GM12878 (cell line): ENCODE results near the gene USP10. TPM values are rescaled to one million over a fixed set of nuclear protein-coding genes. Genes with fewer than 3 reads are reported as not detected.

Experiments
- ATAC-seq: fragments of 200-7000 bp; cut with Tn5 transposase; 3 replicates; pipeline ENCODE4 v1.9.1; 2020; ENCODE audit warnings: mild to moderate bottlenecking, moderate library complexity
- BruUV-seq: library from RNA; stranded (reverse); fragments of 400-500 nt; replicated peaks from 2 replicates; lab custom pipeline; 2021; lab: Mats Ljungman, UMichigan
- CTCF ChIA-PET: fragments of 300-600 bp; sonication (Branson Sonifier 250); formaldehyde crosslinking; extraction: SDS; loops from one replicate; lab custom pipeline; 2021; ENCODE audit warnings: inconsistent platforms; lab: Yijun Ruan, JAX
- POLR2A ChIA-PET: fragments of 350-600 bp; formaldehyde crosslinking; extraction: SDS; loops from one replicate; lab custom pipeline; 2021; ENCODE audit warnings: inconsistent platforms; lab: Charles Lee
- RAD21 ChIA-PET: fragments of 300-600 bp; sonication (Branson Sonifier 250); formaldehyde crosslinking; loops from one replicate; lab custom pipeline; 2023; ENCODE audit warnings: antibody characterized with exemption; ENCODE audit not compliant: unreplicated experiment; lab: Charles Lee
- SMC1A ChIA-PET: fragments of 300-600 bp; sonication (Branson Sonifier 250); formaldehyde crosslinking; loops from one replicate; lab custom pipeline; 2023; ENCODE audit not compliant: unreplicated experiment, uncharacterized antibody; lab: Charles Lee
- DNase-seq: peaks from one replicate; pipeline ENCODE4 v3.0.0-alpha.2; 2011; ENCODE audit warnings: low read depth, low spot score
- FAIRE-seq: peaks from 3 replicates; lab custom pipeline; 2011; peaks lifted over from hg19 to GRCh38; lab: Jason Lieb, UNC
- H2AFZ ChIP-seq: 2 replicates; pipeline ENCODE4 v1.6.0; 2011; ENCODE audit warnings: low read depth, low read length, control low read depth; ENCODE audit not compliant: control insufficient read depth
- H3K27ac ChIP-seq: 2 replicates; pipeline ENCODE4 v1.5.1; 2011; ENCODE audit warnings: control low read depth; ENCODE audit not compliant: control insufficient read depth, insufficient read depth
- H3K27me3 ChIP-seq, 2 experiments: replicated peaks in 1 of 2; 2 replicates each; pipeline versions ENCODE4 v1.6.0 to v1.6.1; 2011; ENCODE audit warnings: low read length in 1 of 2; ENCODE audit not compliant: control insufficient read depth in 2 of 2, insufficient read depth in 2 of 2
- H3K36me3 ChIP-seq, 2 experiments: 2 replicates each; pipeline ENCODE4 v1.5.1; 2011; ENCODE audit warnings: low read length in 1 of 2; ENCODE audit not compliant: control insufficient read depth in 2 of 2, insufficient read depth in 2 of 2
- H3K4me1 ChIP-seq: 2 replicates; pipeline ENCODE4 v1.6.1; 2011; ENCODE audit warnings: mild to moderate bottlenecking, low read length, moderate library complexity, mixed read lengths; ENCODE audit not compliant: control insufficient read depth, insufficient read depth
- H3K4me2 ChIP-seq: 2 replicates; pipeline ENCODE4 v1.6.0; 2011; ENCODE audit warnings: control low read depth; ENCODE audit not compliant: control insufficient read depth, insufficient read depth
- H3K4me3 ChIP-seq: fragments of 200-600 bp; sonication (generic); 2 replicates; pipeline ENCODE4 v1.5.1; 2016
- H3K79me2 ChIP-seq: 2 replicates; pipeline ENCODE4 v1.6.0; 2011; ENCODE audit warnings: low read length; ENCODE audit not compliant: control insufficient read depth, insufficient read depth
- H3K9ac ChIP-seq: 2 replicates; pipeline ENCODE4 v1.8.0; 2011; ENCODE audit warnings: low read length, control low read depth, mixed read lengths; ENCODE audit not compliant: control insufficient read depth, insufficient read depth
- H3K9me3 ChIP-seq: replicated peaks from 3 replicates; pipeline ENCODE4 v1.5.1; 2011; ENCODE audit warnings: mild to moderate bottlenecking, low read length; ENCODE audit not compliant: control insufficient read depth, insufficient read depth
- H4K20me1 ChIP-seq: 2 replicates; pipeline ENCODE4 v1.6.0; 2011; ENCODE audit not compliant: control insufficient read depth, insufficient read depth
- ATF3 ChIP-seq: IDR thresholded peaks from 2 replicates; pipeline ENCODE4 v1.6.1; 2011; ENCODE audit warnings: low read depth, mild to moderate bottlenecking, low read length, moderate library complexity, borderline replicate concordance; ENCODE audit errors: extremely low read depth
- BRCA1 ChIP-seq: IDR thresholded peaks from 2 replicates; pipeline ENCODE4 v1.6.1; 2011; ENCODE audit warnings: low read depth, low read length, improper control_type of control experiment
- E2F8 ChIP-seq: fragments of 450-650 bp; IDR thresholded peaks from 2 replicates; pipeline ENCODE4 v1.6.1; 2018; ENCODE audit warnings: mild to moderate bottlenecking, low read depth, moderate library complexity; ENCODE audit not compliant: partially characterized antibody
- IKZF2 ChIP-seq, 2 experiments: fragments of 450-650 bp; IDR thresholded peaks; 2 replicates each; pipeline ENCODE4 v1.6.1; 2017; ENCODE audit warnings: mild to moderate bottlenecking in 2 of 2, moderate library complexity in 2 of 2
- JUND ChIP-seq: IDR thresholded peaks from 2 replicates; pipeline ENCODE4 v1.6.1; 2012; ENCODE audit warnings: low read depth, mild to moderate bottlenecking, low read length, improper control_type of control experiment, moderate library complexity
- MEF2A ChIP-seq: IDR thresholded peaks from 2 replicates; pipeline ENCODE4 v1.6.1; 2011; ENCODE audit warnings: low read depth, mild to moderate bottlenecking, low read length, moderate library complexity; ENCODE audit not compliant: insufficient read depth
- NFYB ChIP-seq: IDR thresholded peaks from 2 replicates; pipeline ENCODE4 v1.6.1; 2011; ENCODE audit warnings: low read depth, mild to moderate bottlenecking, low read length, improper control_type of control experiment, moderate library complexity; ENCODE audit not compliant: insufficient read depth
- SUPT20H ChIP-seq: IDR thresholded peaks from 2 replicates; pipeline ENCODE4 v1.6.1; 2011; ENCODE audit warnings: low read depth, mild to moderate bottlenecking, low read length, moderate library complexity, borderline replicate concordance; ENCODE audit not compliant: control insufficient read depth
- TARDBP ChIP-seq: IDR thresholded peaks from 2 replicates; pipeline ENCODE4 v1.6.1; 2016; ENCODE audit warnings: borderline replicate concordance
- TCF7 ChIP-seq: IDR thresholded peaks from 2 replicates; pipeline ENCODE4 v1.6.1; 2014; ENCODE audit warnings: antibody characterized with exemption, borderline replicate concordance
- WGBS: methylation state at CpG from one replicate; pipeline ENCODE4 v1.1.6; 2016; ENCODE audit warnings: low lambda C conversion rate; ENCODE audit not compliant: insufficient replicate concordance, insufficient coverage; ENCODE audit errors: missing lambda C conversion rate; 5-methylcytosine and 5-hydroxymethylcytosine counted together
- in situ Hi-C: fragments of 300-500 bp; cut with MboI; formaldehyde crosslinking; loops from 9 replicates; pipeline ENCODE4 v1.14.3; 2018; ENCODE audit warnings: mixed read lengths
- intact Hi-C: fragments of 100-400 bp; cut with micrococcal nuclease; formaldehyde crosslinking; loops from one replicate; pipeline ENCODE4 v1.14.2; 2022; ENCODE audit not compliant: unreplicated experiment
- polyA plus RNA-seq, 11 experiments: library from polyadenylated mRNA; depleted of rRNA in 4 of 11; unstranded in 6 of 11; stranded (reverse) in 5 of 11; fragments of >200 nt; fragmentation: Nextera tagmentation in 4 of 11; fragmentation: Illumina TruSeq in 1 of 11; extraction: Ambion mirVana in 4 of 11; extraction: Trizol in 1 of 11; gene quantifications; 1 replicate in 1 of 11; 2 replicates in 10 of 11; pipeline versions ENCODE4 v1.2.1 to v1.2.3, GENCODE V29; 2011 to 2016; ENCODE audit warnings: inconsistent platforms in 2 of 11, missing spikeins in 2 of 11, low read depth in 1 of 11
- total RNA-seq, 4 experiments: library from RNA; depleted of rRNA in 3 of 4; stranded (reverse); fragments of >200 nt in 3 of 4; fragmentation: Illumina TruSeq in 1 of 4; extraction: Trizol in 1 of 4; gene quantifications; 2 replicates each; pipeline versions ENCODE4 v1.2.1 to v1.2.3, GENCODE V29; 2013 to 2021
- TF ChIP-seq, protein P1 (sequence below): fragments of 450-650 bp; formaldehyde crosslinking; IDR thresholded peaks from 2 replicates; pipeline ENCODE4 v1.4.0; 2022; ENCODE audit warnings: mild to moderate bottlenecking, moderate library complexity
- TF ChIP-seq, protein P2 (sequence below): IDR thresholded peaks from 2 replicates; pipeline ENCODE4 v1.6.1; 2012; ENCODE audit warnings: low read length, inconsistent platforms

Gene USP10
- total and polyA plus RNA-seq, 10 of the 15 experiments (the other 5 are each of a cell fraction or from before 2014, with no cell fraction given) = 46.1 to 160 (median 105) TPM

GRCh38 chr16:84761448-84762368, 61.9 kb downstream of the USP10 start:
- 96% methylated on average over 17 of the region's 17 CpGs for WGBS
- BruUV-seq = no TSS peak
- no peaks in the 10 kb centered on the region for H3K27me3 ChIP-seq
- H3K4me3 ChIP-seq = no peak overlapping the region
- POLR2A ChIA-PET = no interaction called here
- H3K4me2 ChIP-seq = no peak overlapping the region
- peaks cover 23 to 49% of the 10 kb centered on the region in 2 experiments for H3K36me3 ChIP-seq
- SMC1A ChIA-PET = interaction anchor here (1.0 to 11.2 kb wide), 2 partner anchors 11 to 209 kb away, joined by 3 to 142 read pairs; no protein-coding TSS in a partner anchor
- intact Hi-C loops = no loop called here
- ATAC-seq (no peak), FAIRE-seq (no peak), DNase-seq (no peak)
- CTCF ChIA-PET = interaction anchor here (1.0 to 11.6 kb wide), 7 partner anchors 7 to 209 kb away, joined by 3 to 170 read pairs (median 5); no protein-coding TSS in a partner anchor
- H4K20me1 ChIP-seq = peaks cover 5% of the 10 kb centered on the region
- no peaks in the 10 kb centered on the region for H3K4me1 ChIP-seq
- no peaks in the 10 kb centered on the region for H3K9me3 ChIP-seq
- RAD21 ChIA-PET = interaction anchor here (1.0 kb wide), 1 partner anchor 209 kb away, joined by 3 read pairs; no protein-coding TSS in a partner anchor
- in situ Hi-C loops = no loop called here
- peaks cover 12% of the 10 kb centered on the region for H3K79me2 ChIP-seq
- H3K27ac ChIP-seq = no peak overlapping the region
- H3K9ac ChIP-seq = no peak overlapping the region
- H2AFZ ChIP-seq = no peak overlapping the region
- TF ChIP-seq SUPT20H (no peak), E2F8 (no peak), TARDBP (no peak), BRCA1 (no peak), NFYB (no peak), IKZF2 (IDR thresholded peaks at IDR 0.05) (no peak), ATF3 (no peak), JUND (no peak), MEF2A (no peak), TCF7 (no peak)
- TF ChIP-seq, protein P1, sequence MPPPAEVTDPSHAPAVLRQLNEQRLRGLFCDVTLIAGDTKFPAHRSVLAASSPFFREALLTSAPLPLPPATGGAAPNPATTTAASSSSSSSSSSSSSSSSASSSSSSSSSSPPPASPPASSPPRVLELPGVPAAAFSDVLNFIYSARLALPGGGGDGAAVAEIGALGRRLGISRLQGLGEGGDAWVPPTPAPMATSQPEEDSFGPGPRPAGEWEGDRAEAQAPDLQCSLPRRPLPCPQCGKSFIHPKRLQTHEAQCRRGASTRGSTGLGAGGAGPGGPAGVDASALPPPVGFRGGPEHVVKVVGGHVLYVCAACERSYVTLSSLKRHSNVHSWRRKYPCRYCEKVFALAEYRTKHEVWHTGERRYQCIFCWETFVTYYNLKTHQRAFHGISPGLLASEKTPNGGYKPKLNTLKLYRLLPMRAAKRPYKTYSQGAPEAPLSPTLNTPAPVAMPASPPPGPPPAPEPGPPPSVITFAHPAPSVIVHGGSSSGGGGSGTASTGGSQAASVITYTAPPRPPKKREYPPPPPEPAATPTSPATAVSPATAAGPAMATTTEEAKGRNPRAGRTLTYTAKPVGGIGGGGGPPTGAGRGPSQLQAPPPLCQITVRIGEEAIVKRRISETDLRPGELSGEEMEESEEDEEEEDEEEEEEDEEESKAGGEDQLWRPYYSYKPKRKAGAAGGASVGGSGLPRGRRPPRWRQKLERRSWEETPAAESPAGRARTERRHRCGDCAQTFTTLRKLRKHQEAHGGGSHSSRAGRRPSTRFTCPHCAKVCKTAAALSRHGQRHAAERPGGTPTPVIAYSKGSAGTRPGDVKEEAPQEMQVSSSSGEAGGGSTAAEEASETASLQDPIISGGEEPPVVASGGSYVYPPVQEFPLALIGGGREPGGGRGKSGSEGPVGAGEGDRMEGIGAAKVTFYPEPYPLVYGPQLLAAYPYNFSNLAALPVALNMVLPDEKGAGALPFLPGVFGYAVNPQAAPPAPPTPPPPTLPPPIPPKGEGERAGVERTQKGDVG (CRISPR knock-in tag) = no peak
- TF ChIP-seq, protein P2, sequence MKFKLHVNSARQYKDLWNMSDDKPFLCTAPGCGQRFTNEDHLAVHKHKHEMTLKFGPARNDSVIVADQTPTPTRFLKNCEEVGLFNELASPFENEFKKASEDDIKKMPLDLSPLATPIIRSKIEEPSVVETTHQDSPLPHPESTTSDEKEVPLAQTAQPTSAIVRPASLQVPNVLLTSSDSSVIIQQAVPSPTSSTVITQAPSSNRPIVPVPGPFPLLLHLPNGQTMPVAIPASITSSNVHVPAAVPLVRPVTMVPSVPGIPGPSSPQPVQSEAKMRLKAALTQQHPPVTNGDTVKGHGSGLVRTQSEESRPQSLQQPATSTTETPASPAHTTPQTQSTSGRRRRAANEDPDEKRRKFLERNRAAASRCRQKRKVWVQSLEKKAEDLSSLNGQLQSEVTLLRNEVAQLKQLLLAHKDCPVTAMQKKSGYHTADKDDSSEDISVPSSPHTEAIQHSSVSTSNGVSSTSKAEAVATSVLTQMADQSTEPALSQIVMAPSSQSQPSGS = no peak
